HG02970 (cell line): ENCODE measurements around the gene GLI2.

Experiments used
- ATAC-seq: cut with Tn5 transposase; IDR thresholded peaks from one replicate; pipeline ENCODE4 v1.9.1; 2021; ENCODE audit warnings: mild to moderate bottlenecking, moderate library complexity, moderate number of reproducible peaks; ENCODE audit not compliant: unreplicated experiment, low FRiP score

Gene GLI2

DNA sequence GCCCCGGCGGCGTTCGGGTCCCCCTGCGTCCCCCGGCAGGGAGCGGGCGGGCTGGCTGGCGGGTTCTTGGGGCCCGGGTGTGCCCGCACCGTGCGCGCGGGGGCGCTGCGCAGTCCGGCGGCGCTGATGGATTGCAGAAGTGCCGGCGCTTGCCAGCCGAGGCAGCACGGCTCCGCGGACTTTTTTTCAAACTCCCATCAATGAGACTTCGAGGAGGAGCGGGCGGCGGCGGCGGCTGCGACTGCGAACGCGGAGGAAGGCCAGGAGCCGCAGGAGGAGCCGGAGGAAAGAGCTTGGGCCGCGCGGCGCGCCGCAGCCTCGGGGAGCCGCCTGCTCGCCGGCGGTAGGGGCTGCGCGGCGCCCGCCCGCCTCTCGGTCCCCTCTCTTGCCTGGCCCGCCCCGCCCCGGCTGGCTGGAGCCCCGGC lies at the start of gene GLI2:
Gene GLI2, plus strand, starts transcription at position 123 of the 425 bp plus-strand sequence. CDS start 61,453 bp downstream, outside the sequence.
- no peak for ATAC-seq

- ATAC-seq: no peak
Observed at GRCh38 chr2:120685974-120686297, 49.7 kb upstream of the GLI2 start.

DNA sequence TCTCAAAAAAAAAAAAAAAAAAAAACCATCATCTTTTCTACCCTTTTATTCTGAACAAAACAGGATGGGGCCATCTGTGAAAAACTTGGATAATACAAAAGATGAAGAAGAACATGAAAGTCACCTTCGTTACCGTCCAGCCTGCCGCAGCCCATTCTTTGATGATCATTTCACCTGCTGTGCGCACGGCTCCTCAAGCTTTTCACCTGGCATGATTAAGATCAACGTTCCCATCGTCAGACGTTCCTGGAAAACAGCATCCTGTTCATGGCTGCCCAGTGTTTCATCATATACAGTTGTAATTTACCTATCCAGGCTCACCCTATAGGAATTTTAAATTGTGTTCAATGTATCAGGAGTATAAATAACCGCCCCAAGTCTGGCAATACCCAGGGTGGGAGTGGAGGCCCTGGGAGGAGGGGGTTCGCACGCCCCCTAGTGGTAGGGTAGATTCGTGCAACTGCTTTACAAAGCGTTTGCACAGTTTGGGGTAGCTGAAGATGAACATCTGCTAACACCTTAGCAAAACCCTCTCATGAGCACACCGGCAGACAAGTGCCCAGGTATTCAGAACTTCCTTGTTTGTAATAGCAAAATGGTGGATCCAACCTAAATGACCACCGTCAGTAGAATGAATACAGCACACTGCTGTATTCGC lies 49.0 kb upstream of the GLI2 start:
- no peak for ATAC-seq

DNA sequence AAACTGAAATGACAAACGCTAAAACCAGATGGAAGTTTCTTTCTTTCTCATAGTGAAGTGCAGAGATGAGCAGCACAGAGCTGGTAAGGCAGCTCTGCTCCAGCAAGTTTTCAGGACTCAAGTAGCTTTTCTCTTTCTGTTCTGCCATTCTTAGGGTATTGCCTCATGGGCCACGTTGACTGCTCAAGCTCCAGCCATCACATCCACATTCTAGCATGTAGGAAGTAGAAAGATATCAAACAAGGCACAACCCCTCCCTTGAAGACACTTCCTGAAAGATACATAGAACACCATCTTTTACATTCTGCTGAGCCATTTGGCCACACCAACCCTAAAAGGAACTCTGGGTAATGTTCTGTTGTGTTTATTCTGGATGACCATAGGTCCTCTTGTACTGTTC lies 48.5 kb upstream of the GLI2 start:
- no peak for ATAC-seq

DNA sequence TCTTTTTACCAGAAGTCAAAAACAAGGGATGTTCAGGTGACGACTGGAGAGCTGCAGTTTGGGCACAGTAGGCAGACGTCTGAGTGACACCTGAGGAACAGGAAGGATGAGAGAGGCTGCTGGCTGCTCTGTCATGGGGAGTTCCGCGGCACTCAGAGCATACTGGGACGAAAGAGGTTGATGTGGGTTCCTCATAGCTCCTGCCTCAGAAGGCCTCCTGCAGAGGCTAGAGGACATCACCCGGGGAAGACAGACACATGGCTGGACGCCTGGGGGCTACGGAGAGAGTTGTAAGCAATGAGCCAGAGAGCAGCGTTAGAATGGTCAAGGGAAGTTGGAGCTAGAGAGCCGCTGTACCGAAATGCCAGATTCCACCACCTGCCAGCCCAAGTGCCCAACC lies 45.1 kb upstream of the GLI2 start:
- ATAC-seq: no peak

DNA sequence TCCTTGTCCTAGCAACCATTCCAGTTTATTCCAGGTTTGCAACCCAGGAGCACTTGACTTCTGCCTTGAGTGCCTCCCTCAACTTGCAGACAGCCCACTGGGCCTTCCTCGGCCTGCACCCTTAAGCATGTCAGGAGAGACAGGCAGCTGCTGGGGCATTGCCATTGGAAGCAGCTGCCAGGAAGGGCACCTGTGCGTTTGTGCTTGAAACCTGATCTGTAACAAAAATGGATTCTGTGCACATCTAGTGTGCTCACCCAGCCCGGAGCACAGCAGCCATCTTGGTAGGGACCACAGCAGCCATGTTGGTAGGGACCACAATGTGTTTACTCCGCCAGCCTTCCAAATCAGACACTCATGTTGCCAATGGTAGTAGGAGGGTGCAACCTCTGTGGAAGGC lies 44.3 kb upstream of the GLI2 start:
- ATAC-seq: no peak

- ATAC-seq: no peak
Observed at GRCh38 chr2:120692691-120693090, 43.0 kb upstream of the GLI2 start.

DNA sequence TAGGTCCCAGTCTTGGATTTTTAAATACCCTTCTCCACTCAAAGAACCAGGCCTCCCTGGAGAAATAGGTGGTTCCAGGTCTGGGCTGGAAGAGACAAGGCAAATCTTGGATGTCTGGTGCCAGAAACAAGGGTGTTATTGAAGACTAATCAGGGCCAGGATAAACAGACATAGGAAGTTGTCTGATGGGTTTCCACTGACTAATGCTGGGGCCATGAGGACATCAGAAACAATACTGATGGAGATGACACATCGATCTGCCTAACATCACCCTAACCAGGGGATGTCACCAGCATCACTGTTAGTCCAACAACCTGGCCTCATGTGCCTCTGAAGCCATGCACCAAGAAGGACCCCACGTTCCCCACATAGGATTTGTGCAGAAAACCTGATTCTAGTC lies 42.5 kb upstream of the GLI2 start:
- ATAC-seq: no peak

GRCh38 chr2:120694034-120694433 lies 41.6 kb upstream of the GLI2 start:
- no peak for ATAC-seq

DNA sequence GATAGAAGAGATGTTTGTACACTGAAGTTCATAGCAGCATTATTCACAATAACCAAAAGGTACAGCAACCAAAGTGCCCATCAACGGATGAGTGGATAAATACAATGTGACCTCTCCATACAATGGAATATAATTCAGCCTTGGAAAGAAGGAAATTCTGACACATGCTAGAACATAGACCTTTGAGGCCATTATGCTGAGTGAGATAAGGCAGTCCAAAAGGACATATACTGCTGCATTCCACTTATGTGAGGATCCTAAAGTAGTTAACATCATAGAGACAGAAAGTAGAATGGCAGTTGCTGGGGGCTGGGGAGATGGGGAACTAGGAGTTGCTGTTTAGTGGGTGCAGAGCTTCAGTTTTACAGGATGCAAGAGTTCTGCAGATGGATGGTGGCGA lies 38.2 kb upstream of the GLI2 start:
- no peak for ATAC-seq

GRCh38 chr2:120699292-120699691 lies 36.4 kb upstream of the GLI2 start:
- no peak for ATAC-seq

GRCh38 chr2:120700659-120701058 lies 35.0 kb upstream of the GLI2 start:
- ATAC-seq: no peak

DNA sequence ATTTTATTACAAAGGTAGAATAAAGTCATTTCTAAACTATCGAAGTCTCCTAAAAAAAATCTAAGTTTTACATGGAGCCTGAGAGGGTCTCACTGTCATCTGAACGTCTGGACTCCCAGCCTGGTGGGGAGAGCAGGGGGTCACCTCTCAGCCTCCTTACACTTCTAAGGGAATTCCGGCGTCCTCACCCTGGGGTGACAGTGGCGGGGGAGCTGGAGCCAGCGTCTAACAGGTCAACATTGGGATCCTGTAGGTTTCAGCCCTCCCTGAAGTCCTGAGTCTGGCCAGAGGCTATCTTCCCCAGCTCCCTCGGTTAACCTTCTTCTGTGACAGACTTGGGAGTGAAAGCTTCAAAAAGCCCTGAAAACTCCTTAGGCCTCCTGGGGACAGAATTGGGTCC lies 34.6 kb upstream of the GLI2 start:
- ATAC-seq: no peak

- no peak for ATAC-seq
Observed at GRCh38 chr2:120701499-120701898, 34.2 kb upstream of the GLI2 start.

DNA sequence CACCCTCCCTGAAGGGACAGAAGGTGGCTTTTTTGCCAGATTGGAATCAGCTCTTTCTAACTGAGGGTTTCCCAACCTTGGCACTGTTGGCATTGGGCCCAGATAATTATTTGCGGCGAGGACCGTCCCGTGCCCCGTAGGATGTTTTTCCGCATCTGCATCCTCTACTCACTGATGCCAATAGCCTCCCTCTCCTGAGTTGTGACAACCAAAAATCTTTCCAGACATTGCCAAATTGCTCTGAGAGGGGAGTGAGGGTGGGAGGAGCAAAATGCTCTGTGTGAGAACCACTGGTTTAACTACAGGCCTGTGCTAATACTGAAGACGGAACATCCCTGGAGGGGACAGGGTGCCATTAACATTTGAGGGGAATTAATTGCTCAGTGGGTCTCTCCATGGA lies 33.6 kb upstream of the GLI2 start:
- ATAC-seq: no peak

DNA sequence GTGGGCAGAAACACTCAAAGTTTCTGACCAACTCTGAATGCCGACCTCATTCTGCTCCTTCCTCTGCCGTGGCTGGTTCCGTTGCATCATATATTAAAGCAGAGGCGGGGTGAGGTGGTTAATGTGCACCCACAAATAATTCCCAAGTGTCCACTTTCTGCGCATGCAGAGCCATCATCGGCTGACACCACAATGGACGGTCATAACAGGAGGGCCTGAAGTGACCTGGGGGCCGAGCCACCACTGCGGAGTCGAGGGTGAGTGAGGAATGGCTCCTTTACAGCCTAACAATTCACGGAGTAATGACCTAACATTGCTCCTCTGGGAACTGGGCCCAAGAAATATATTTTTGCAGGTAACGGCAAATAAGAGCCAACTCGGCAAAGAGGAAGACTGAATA lies 32.9 kb upstream of the GLI2 start:
- ATAC-seq: no peak

DNA sequence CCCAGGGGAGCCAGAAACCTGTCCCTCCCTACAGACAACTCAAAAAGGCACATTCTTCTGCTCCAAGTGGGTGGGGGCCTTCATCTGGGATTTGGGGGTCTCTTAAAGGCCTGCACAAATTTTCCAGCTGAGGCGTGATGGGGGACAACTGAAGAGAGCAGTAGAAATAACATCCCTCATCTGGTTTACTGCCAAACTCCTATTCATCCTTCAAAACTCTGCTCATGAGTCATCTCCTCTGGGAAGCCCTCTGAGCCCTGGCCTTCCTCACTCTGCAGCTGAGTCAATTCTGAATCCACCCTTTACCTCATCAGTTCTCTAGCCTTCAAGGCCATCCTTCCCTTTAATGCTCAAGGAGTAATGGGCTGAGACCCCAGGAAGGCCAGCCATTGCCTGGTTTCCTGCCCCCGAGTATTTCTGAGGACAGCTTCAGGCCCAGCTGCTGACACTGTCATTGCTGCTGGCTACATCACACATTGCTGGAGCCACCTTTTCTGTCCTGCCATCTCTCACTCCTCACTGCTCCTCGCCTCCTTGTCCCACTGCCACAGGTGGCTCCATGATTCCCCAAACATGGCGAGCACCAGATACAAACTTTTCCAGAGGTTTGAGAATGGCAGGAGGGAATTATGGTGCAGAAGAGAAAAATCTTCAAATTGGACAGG lies 32.2 kb upstream of the GLI2 start:
- ATAC-seq: no peak

- no peak for ATAC-seq
Observed at GRCh38 chr2:120704696-120705095, 31.0 kb upstream of the GLI2 start.

DNA sequence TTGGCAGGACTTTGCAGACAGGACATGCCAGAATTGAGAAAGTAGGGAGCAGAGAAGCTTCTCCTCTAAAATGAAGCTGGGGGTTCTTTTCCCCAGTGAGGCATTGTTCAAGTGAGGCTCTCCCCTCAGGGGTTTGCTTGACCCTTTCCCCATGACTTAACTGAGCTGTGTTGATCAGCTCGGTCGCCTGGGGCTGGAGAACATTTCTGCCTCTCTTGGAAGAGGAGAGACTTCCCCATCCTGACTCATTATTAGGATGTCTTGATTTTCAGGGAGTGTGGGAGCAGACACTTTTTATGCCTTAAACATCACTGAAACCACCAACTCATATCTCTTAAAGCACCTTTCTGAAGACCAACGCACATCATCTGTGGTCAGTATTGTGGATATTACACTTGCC lies 27.9 kb upstream of the GLI2 start:
- no peak for ATAC-seq

DNA sequence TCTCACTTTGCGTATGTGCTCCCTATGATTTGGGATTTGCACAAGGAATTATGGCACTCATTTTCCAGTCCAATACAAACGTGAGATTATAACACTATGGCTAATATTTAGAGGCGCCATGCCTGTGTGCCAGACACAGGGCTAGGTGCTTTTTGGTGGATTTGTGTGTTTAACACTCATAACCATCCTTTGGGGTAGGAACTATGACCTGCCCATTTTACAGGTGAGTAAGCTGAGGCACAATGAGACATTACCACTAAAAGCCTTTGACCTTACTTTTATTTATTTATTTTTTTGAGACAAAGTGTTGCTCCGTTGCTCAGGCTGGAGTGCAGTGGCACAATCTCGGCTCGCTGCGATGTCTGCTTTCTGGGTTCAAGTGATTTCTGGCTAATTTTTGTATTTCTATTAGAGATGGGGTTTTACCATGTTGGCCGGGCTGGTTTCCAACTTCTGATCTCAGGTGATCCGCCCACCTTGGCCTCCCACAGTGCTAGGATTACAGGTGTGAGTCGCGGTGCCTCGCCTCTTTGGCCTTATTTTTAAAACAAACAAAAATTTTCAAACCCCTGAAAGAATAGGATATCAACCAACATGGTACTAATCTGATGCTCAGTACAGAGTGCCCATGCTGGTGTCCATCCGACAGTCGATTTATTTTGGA lies 26.6 kb upstream of the GLI2 start:
- ATAC-seq: no peak

DNA sequence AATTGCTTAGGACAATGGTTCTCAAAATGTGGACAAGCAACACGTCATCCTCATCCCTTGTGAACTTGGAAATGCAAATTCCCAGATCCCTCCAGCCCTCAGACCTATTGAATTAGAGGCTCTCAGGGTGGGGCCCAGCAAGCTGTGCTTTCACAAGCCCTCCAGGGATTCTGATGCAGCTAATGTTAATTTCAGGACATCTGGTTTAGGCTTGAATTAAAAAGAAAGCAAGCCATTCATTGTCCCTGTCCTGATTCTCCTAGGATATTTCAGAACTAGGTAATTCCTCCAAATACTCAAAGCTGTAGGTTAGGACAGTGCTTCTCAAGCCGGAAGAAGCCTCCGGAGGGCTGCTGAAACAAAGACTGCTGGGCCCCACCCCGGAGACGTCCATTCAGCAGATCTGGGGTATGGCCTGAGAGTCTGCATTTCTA lies 26.0 kb upstream of the GLI2 start:
- ATAC-seq: no peak

DNA sequence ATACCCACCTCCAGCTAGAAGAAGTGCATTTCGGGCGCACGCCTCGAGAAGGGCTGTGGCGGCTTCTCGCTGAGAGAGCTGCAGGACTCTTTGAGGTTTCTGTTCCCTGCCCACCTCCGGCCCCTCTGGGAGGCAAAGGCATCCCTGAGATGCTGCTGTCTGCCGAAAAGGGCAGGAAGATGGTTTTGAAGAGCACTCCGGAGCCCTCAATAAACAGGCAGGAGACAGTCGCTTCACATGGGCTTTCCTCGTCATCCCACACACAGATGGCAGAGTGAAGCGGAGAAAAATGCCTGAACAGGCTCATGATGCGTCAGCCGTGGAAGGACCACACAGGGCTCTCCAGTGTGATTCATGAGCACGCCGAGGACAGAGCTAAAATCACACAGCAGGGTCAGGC lies 25.4 kb upstream of the GLI2 start:
- ATAC-seq: no peak
